Measurements from ENCODE around the gene CWC25.

DNA sequence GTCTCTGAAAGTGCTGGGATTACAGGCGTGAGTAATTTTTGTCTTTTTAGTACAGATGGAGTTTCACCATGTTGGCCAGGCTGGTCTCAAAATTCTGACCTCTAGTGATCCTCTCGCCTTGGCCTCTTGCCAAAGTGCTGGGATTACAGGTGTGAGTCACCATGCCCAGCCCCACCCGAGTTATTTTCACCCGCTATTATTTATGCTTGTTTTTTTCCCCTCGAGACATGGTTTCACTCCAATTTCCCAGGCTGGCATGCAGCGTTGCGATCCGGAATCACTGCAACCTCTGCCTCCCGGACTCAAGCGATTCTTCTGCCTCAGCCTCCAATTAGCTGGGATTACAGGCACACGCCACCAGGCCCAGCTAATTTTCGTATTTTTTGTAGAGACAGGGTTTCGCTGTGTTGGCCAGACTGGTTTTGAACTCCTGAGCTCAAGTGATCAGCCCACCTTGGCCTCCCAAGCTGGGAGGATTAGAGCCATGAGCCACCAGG lies 19.2 kb upstream of the CWC25 start:
- TF ChIP-seq, protein P1, sequence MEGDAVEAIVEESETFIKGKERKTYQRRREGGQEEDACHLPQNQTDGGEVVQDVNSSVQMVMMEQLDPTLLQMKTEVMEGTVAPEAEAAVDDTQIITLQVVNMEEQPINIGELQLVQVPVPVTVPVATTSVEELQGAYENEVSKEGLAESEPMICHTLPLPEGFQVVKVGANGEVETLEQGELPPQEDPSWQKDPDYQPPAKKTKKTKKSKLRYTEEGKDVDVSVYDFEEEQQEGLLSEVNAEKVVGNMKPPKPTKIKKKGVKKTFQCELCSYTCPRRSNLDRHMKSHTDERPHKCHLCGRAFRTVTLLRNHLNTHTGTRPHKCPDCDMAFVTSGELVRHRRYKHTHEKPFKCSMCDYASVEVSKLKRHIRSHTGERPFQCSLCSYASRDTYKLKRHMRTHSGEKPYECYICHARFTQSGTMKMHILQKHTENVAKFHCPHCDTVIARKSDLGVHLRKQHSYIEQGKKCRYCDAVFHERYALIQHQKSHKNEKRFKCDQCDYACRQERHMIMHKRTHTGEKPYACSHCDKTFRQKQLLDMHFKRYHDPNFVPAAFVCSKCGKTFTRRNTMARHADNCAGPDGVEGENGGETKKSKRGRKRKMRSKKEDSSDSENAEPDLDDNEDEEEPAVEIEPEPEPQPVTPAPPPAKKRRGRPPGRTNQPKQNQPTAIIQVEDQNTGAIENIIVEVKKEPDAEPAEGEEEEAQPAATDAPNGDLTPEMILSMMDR (IDR thresholded peaks at IDR 0.05), result no peak
- TF ChIP-seq POLR2A (IDR thresholded peaks at IDR 0.05), result no peak

Measured in body of pancreas (tissue), 4 donors.